Left forelimb (tissue), 1 donor: Measurements from ENCODE around the gene SIPA1L3.
"Not testable (repeated sequence)": the region's sequence is repeated elsewhere in the genome, so short reads cannot be mapped to it uniquely, and the experiment has no call there.

Source experiments
- DNase-seq: peaks from one replicate; pipeline ENCODE4 v3.0.0-alpha.2; 2018; ENCODE audit warnings: low spot score

SIPA1L3 gene

DNA sequence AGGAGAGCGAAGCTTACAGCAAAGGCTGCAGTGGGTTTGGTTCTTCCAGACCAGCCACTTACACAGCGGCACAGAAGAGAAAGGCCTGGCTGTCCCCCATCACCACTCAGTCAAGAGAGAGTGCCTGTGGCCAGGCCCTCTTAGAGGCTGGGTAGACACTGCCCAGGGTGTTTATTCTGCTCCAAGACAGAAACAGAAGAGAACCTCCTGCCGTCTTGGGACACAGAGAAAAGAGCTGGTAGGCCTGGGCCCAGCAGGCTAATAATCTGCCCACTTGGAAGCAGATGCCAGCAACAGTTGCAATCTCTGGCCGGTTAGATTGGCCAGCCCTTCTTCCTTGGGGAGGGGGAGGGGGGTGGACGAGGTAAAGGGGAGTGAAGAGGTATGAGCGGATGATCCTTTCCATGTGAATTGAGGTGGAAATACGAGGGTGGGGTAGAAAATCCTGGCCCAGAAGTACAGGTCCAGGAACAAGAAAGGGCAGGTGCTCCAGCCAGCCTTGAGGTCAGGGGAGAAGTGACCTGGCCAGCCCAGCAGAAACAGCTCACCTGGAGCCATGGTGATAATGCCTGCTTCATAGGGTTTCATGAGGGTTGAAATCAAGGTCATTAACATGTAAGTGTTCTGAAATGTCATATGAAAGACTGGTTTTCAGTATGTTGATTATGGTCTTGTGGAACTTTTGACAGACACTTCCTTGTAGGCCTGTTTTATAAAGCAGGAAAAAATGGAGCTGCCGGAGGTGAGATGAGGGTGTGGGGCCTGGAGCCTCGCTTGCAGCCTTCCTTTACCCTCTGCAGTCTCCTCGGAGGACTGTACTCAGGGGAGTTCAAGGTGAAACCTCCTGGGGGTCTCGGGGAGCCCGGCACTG is 116.9 kb downstream of the SIPA1L3 start:
- DNase-seq = no peak

GRCh38 chr19:38024992-38025908 is 118.2 kb downstream of the SIPA1L3 start:
- DNase-seq = no peak

DNA sequence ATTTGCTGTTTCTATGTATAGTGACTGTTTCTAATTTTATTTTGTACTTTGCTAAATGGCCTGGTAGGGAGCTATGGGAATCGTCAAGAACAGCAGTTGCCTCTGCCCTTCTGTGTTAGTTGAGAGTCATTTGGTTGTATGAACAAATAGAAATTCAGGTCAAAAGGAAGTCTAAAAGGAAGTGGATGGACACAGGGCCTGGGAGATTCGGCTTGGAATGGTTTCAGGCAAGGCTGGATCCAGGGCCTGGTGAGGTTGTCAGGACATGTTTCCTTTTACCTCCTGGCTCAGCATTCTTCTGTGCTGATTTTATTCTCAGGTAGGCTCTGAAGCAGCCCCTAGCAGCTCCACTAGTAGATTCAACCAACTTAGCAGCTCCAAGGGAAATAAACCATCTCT is 118.9 kb downstream of the SIPA1L3 start:
- DNase-seq = no peak

GRCh38 chr19:38028913-38029510 is 122.0 kb downstream of the SIPA1L3 start:
- no peak for DNase-seq

DNA sequence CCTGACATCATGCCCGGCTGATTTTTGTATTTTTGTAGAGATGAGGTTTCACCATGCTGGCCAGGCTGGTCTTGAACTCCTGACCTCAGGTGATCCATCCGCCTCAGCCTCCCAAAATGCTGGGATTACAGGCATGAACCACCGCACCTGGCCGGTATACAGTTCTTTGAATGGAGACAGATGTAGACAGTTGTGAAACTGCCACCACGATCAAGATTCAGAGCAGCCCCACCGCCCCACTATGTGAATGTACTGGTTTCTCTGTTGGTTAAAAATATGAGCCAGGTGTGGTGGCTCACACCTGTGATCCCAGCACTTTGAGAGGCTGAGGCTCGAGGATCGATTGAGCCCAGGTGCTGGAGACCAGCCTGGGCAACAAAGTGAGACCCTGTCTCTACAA is 123.0 kb downstream of the SIPA1L3 start:
- not testable (repeated sequence) for DNase-seq

DNA sequence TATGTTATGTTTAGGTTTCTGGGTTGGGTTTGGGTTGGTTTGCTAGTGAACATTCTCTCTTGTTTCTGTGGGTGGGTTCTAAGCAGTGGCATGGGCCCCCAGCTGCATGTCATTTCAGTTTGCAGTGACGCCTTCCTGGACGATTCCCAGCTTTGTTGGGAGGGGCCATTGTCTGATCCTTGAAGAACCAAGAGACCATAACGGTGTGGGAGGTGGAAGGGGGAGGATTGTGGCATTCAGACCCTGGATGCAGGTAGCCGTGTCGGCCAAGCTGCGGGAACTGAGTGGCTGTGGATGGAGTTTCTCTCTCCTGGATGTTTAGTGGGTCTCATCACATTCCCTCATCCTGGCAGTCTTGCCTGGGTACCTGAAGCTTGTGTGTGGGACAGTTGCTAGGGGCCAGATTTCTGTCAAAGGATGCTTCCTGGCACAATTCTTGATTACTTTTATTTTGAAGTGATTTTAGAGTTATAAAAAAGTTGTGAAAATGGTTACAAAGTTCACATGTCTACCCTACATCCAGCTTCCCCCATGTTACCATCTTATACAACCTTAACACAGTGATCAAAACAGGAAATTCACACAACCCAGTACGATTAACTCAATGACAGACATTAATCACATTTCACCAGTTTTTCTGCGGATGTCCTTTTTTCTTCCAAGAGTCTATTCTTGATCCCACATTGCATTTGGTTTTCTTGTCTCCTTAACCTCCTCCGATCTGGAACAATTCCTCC is 123.8 kb downstream of the SIPA1L3 start:
- no peak for DNase-seq

DNA sequence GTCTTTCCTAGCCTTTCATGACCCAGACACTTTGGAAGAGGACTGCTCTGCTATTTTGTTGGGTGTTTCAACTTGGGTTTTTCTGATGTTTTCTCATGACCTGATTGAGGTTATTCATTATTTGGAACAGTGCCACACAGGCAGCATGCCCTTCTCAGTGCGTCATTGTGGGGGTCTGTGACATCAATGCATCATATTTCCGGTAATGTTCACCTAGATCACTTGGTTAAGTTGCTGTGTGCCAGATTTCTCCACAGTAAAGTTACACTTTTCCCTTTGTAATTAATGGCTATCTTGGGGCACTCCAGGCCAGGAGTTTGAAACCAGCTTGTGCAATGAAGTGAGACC is 124.4 kb downstream of the SIPA1L3 start:
- DNase-seq = no peak

DNA sequence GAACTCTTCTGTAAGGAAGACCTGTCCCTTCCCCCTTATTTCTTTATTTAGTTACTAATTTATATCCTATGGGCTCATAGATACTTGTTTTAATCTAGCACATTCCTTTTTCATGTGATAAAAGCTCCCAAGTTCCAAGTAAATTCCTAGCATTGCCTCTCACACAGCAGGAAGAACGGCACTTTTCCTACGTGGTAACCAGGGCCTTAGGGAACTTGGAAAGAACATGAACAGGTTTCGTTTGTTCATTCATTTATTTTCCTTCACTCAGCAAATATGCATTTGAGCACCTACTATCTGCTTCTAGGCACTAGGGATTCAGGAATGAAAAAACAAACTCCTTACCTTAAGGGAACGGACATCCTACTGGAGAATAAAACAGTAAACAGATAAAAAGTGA is 125.1 kb downstream of the SIPA1L3 start:
- no peak for DNase-seq

DNA sequence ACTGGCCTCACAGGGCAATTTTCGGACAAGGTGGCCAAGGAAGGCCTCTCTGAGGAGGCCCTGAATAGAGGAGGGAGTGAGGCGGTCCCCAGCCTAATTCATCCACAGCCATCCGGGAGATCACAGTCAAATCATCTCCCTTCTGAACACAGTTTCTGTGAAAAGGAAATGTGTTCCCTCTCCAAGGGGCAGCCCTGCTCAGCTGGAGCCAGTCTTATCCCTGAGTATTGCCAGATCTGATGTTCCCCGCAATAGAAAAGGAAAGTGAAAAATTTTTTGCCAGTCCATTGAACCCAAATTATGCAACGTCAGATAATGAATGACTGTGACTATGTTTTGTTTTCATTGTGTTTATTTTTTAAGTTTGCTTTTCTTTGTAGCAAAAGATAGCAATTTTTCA is 125.9 kb downstream of the SIPA1L3 start:
- DNase-seq = no peak

GRCh38 chr19:38033658-38034491 is 126.9 kb downstream of the SIPA1L3 start:
- no peak for DNase-seq

- no peak for DNase-seq
These were observed 127.5 kb downstream of the SIPA1L3 start for GRCh38 chr19:38034492-38034860.

DNA sequence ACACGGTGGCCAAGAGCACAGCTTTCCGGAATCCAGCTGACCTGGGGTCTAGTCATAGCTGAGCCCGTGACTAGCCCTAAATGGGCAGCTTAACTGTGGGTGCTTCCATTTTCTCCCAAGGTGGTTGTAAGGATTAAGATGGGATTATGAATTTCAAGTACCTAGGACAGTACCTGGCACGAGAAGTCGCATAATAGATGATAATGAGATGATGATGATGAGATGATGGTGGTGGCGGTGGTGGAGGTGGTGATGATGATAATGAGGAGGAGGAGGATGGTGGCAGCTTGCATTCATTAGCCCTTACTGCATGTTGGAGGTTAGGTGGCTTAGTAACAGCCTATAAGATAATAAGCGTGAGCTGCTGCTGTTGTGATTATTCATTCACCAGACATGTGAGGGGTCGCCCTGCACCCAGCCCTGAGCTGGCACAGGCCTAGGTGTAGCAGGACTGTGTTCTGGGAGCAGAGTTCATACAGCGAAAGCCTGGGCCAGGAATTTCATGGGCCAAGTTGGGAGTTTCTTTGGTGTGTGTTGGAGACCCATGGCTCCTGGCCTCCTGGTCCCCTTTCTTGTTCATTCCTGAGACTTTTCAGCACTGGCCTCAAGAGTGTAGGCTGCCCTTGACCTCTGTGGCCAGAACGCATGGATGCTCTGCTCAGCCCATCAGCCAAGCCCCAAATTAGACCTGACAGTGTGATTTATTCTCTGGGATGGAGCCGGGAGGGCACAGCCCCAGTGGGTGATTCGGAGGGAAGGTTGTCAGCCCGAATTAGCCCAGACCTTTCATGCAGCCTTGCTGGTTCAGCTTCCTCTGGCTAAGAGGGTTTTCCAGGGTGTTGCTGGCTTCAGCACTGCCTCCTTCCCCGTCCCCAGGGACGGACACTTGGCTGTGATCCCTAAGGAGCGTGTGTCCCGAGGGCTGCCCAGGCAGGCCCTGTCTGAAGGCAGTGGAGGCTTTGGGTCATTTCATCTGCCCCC is 128.8 kb downstream of the SIPA1L3 start:
- DNase-seq = no peak

- DNase-seq = no peak
These were observed 130.0 kb downstream of the SIPA1L3 start for GRCh38 chr19:38036707-38037611.

DNA sequence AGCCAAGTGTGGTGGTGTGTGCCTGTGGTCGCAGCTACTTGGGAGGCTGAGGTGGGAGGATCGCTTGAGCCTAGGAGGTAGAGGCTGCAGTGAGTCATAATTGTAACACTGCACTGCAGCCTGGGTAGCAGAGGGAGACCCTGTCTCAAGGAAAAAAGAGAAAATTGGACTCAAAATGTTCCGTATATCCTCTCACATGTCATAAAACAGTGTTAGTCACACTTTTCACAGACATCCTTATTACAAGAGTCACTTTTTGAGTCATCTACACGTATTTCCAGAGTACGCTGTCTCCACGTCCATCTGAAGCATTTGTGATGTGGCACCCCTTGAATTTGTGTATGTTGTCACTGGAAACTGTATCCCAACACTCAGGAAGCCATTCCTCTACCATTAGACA is 133.0 kb downstream of the SIPA1L3 start:
- DNase-seq = no peak

GRCh38 chr19:38042132-38042531 is 135.1 kb downstream of the SIPA1L3 start:
- DNase-seq = no peak

- no peak for DNase-seq
These were observed 136.7 kb downstream of the SIPA1L3 start for GRCh38 chr19:38043649-38044144.

DNA sequence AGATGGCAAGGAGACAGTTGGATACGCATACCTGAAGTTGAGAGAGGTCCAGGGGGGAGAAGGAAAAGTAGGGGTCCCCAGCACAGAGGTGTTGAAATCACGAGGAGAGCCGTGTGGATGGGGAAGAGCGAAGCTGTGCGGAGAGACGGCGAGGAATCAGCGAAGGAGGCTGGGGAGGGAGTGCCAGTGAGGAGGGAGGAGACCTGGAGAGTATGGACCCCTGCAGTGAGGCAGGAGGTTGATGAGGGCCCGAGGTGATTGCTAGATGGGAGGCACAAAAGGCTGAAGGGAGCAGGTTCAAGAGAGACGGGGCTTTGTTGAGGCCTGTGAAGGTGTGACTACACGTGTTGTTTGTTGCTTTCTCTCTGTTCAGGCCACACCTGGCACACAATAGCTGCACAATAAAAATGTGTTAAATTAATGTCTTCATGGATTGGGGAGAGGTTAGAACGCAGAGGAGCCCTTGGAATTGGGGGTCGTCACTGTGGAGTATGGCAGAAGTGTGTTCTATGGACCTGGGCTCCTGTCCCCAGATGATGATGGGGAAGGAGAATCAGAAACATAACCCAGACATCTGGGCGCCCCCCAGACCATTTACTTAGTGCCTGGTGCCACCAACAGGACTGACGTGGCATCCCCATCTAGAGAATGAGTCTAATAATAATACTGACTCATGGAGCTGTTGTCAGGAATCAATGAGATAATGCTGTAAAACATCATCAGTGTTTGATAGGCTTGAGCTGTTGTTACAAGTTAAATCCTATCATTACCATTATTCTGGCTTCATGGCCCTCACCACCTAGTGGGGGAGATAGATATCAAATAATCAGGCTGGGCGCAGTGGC is 137.5 kb downstream of the SIPA1L3 start:
- no peak for DNase-seq
